ENCODE results near the gene MAD2L1. TPM values are rescaled to one million over a fixed set of nuclear protein-coding genes. Genes with fewer than 3 reads are reported as not detected.

The MAD2L1 gene
- total and polyA plus RNA-seq, 2 experiments from 2014 or later: 80.2 to 139 TPM

DNA sequence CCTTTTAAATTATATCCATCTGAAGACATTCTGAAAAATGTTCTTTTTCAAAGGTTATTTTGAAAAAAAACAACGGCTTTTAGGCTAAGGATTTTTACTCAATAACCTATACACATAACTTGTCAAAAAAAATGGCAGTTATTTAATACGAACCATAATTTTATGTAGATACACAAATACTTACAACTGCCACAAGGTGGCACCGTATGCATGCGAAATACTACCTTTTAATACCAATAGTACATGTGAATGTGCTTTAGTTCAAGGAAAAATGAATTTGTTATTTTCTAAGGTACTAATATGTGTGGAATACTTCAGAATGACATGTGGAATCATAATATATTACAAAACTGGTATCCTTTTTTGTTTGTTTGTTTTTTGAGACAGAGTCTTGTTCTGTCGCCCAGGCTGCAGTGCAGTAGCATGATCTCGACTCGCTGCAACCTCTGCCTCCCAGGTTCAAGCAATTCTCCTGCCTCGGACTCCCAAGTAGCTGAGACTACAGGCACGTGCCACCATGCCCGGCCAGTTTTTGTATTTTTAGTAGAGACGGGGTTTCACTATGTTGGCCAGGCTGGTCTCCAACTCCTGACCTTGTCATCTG, 4.6 kb upstream of the MAD2L1 start:
- peak; percentile 64 for DNase-seq (ENCODE audit: low spot score)
- no peak for ATAC-seq
- Mint-ChIP-seq H3K36me3 (ENCODE audit: low read depth) (0 out of 3 replicates have a peak, but pooled peaks cover 4% of the 10 kb centered on the region), H3K27me3 (ENCODE audit: insufficient read depth, low read depth, poor library complexity) (no peaks in the 10 kb centered on the region), H3K9me3 (peaks cover 4% of the 10 kb centered on the region), H3K4me3 (no peak overlapping the region), H3K27ac (no peak overlapping the region), H3K4me1 (peaks cover 23% of the 10 kb centered on the region)
- no peaks in the 10 kb centered on the region for H3K36me3 ChIP-seq (ENCODE audit: insufficient read depth)
- H3F3A ChIP-seq (replicated peaks; ENCODE audit: low read depth): no peaks in the 10 kb centered on the region
- no peaks in the 10 kb centered on the region for H3K9me2 ChIP-seq (ENCODE audit: insufficient read depth)
- H3K27ac ChIP-seq (ENCODE audit: low read depth): no peak overlapping the region
- no peaks in the 10 kb centered on the region for H3K27me3 ChIP-seq (ENCODE audit: insufficient read depth)
- TF ChIP-seq, protein P1, sequence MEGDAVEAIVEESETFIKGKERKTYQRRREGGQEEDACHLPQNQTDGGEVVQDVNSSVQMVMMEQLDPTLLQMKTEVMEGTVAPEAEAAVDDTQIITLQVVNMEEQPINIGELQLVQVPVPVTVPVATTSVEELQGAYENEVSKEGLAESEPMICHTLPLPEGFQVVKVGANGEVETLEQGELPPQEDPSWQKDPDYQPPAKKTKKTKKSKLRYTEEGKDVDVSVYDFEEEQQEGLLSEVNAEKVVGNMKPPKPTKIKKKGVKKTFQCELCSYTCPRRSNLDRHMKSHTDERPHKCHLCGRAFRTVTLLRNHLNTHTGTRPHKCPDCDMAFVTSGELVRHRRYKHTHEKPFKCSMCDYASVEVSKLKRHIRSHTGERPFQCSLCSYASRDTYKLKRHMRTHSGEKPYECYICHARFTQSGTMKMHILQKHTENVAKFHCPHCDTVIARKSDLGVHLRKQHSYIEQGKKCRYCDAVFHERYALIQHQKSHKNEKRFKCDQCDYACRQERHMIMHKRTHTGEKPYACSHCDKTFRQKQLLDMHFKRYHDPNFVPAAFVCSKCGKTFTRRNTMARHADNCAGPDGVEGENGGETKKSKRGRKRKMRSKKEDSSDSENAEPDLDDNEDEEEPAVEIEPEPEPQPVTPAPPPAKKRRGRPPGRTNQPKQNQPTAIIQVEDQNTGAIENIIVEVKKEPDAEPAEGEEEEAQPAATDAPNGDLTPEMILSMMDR (conservative IDR thresholded peaks at IDR 0.05; ENCODE audit: low read depth in 2 of 2): peak; percentile 65 to 89
- TF ChIP-seq JUNB (IDR thresholded peaks at IDR 0.05; ENCODE audit: unreplicated experiment): no peak
- TF ChIP-seq, protein P2, sequence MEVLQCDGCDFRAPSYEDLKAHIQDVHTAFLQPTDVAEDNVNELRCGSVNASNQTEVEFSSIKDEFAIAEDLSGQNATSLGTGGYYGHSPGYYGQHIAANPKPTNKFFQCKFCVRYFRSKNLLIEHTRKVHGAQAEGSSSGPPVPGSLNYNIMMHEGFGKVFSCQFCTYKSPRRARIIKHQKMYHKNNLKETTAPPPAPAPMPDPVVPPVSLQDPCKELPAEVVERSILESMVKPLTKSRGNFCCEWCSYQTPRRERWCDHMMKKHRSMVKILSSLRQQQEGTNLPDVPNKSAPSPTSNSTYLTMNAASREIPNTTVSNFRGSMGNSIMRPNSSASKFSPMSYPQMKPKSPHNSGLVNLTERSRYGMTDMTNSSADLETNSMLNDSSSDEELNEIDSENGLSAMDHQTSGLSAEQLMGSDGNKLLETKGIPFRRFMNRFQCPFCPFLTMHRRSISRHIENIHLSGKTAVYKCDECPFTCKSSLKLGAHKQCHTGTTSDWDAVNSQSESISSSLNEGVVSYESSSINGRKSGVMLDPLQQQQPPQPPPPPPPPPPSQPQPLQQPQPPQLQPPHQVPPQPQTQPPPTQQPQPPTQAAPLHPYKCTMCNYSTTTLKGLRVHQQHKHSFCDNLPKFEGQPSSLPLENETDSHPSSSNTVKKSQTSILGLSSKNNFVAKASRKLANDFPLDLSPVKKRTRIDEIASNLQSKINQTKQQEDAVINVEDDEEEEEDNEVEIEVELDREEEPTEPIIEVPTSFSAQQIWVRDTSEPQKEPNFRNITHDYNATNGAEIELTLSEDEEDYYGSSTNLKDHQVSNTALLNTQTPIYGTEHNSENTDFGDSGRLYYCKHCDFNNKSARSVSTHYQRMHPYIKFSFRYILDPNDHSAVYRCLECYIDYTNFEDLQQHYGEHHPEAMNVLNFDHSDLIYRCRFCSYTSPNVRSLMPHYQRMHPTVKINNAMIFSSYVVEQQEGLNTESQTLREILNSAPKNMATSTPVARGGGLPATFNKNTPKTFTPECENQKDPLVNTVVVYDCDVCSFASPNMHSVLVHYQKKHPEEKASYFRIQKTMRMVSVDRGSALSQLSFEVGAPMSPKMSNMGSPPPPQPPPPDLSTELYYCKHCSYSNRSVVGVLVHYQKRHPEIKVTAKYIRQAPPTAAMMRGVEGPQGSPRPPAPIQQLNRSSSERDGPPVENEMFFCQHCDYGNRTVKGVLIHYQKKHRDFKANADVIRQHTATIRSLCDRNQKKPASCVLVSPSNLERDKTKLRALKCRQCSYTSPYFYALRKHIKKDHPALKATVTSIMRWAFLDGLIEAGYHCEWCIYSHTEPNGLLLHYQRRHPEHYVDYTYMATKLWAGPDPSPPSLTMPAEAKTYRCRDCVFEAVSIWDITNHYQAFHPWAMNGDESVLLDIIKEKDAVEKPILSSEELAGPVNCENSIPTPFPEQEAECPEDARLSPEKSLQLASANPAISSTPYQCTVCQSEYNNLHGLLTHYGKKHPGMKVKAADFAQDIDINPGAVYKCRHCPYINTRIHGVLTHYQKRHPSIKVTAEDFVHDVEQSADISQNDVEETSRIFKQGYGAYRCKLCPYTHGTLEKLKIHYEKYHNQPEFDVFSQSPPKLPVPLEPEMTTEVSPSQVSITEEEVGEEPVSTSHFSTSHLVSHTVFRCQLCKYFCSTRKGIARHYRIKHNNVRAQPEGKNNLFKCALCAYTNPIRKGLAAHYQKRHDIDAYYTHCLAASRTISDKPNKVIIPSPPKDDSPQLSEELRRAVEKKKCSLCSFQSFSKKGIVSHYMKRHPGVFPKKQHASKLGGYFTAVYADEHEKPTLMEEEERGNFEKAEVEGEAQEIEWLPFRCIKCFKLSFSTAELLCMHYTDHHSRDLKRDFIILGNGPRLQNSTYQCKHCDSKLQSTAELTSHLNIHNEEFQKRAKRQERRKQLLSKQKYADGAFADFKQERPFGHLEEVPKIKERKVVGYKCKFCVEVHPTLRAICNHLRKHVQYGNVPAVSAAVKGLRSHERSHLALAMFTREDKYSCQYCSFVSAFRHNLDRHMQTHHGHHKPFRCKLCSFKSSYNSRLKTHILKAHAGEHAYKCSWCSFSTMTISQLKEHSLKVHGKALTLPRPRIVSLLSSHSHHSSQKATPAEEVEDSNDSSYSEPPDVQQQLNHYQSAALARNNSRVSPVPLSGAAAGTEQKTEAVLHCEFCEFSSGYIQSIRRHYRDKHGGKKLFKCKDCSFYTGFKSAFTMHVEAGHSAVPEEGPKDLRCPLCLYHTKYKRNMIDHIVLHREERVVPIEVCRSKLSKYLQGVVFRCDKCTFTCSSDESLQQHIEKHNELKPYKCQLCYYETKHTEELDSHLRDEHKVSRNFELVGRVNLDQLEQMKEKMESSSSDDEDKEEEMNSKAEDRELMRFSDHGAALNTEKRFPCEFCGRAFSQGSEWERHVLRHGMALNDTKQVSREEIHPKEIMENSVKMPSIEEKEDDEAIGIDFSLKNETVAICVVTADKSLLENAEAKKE (CRISPR knock-in tag; IDR thresholded peaks at IDR 0.05): no peak
- H3K79me2 ChIP-seq (replicated peaks; ENCODE audit: insufficient read depth): peaks cover 6% of the 10 kb centered on the region
- H3K4me2 ChIP-seq: no peak overlapping the region
- H4K20me1 ChIP-seq (replicated peaks; ENCODE audit: insufficient read depth): no peaks in the 10 kb centered on the region
- peaks cover 12% of the 10 kb centered on the region; the same call in 1 of the 2 replicates for H3K4me1 ChIP-seq (ENCODE audit: insufficient read depth)
- H3K4me3 ChIP-seq: no peak overlapping the region
- H2AFZ ChIP-seq: no peak overlapping the region

Measured in GM23338 (cell line).